ENCODE measurements around the gene PSME3IP1. TPM values are rescaled to one million over a fixed set of nuclear protein-coding genes. Genes with fewer than 3 reads are reported as not detected.

Gene PSME3IP1
- total and polyA plus RNA-seq, 9 donors: 38.0 to 147 (median 59.3) TPM

DNA sequence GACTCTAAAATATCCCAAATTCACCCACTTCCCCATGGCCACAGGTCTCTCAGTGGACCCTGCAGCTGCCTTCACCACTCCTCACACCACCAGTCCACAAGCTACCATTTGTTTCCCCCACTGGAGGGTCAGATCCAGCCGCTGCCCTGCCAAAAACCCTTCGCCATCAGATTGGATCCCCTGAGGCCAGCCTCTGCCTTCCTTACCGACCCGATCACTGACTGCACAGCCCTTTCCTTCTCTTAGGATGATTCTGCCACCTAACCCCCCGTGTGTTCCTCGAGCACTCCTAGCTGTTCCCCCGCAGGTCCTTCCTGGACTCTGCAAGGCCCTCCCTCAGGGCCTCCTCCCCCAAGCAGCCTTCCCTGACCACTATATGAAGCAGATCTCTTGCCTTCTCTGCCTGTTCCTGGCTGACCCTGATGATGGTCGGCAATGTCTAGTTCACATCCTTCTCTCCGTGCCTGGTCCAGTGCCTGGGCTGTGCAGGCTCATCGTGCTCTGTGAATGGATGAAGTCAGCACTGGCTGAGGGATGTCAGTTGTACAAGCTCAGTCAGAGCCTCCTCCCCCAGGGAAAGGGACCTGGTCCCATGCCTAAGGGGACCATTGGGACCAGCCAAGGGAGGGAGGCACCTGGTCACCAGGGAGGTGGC, 47.4 kb downstream of the PSME3IP1 start:
- TF ChIP-seq CTCF (IDR thresholded peaks at IDR 0.05): no peak
- Histone ChIP-seq H3K27ac (no peak overlapping the region), H3K36me3 (no peaks in the 10 kb centered on the region), H3K4me1 (ENCODE audit: insufficient read depth) (no peaks in the 10 kb centered on the region), H3K27me3 (no peaks in the 10 kb centered on the region), H3K4me3 (no peak overlapping the region), H3K9me3 (no peaks in the 10 kb centered on the region)
- WGBS, 3 donors: 82 to 88% (median 85%) methylated on average over 10 of the region's 10 CpGs
- intact Hi-C loops (cut with DNase I): no loop called here
- peak in 1 of 5 donors; percentile 17 for DNase-seq

GRCh38 chr16:57137566-57138273, 48.1 kb downstream of the PSME3IP1 start:
- WGBS, 3 donors: 65 to 78% (median 72%) methylated on average over 10 of the region's 10 CpGs
- H3K4me3 ChIP-seq: no peak overlapping the region
- H3K27me3 ChIP-seq: no peaks in the 10 kb centered on the region
- no peak for TF ChIP-seq POLR2A (IDR thresholded peaks at IDR 0.05)
- no peak for TF ChIP-seq CTCF (IDR thresholded peaks at IDR 0.05)
- TF ChIP-seq EP300 (IDR thresholded peaks at IDR 0.05): no peak
- H3K27ac ChIP-seq: no peak overlapping the region
- no peaks in the 10 kb centered on the region for H3K9me3 ChIP-seq
- intact Hi-C loops (cut with DNase I): no loop called here
- no peak for DNase-seq
- no peaks in the 10 kb centered on the region for H3K36me3 ChIP-seq
- H3K4me1 ChIP-seq (ENCODE audit: insufficient read depth): no peaks in the 10 kb centered on the region

DNA sequence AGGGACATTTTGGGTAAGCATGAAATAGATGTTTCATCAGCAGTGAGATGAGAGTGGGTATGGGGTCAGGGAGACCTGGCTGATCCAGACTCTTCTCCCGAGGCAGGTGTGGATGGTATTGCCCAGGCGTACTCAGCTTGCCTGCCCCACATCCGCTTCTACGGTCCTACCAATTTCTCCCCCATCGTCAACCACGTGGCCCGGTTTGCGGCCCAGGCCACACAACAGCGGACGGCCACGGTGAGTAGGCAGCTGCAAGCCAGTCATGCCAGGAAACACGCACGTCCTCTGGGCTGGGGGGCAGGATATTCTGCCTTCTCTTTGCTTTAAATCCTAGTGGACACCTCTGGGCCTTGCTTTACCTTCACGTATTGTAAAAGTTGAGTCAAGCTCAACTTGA, 48.8 kb downstream of the PSME3IP1 start:
- H3K27ac ChIP-seq: no peak overlapping the region
- H3K4me1 ChIP-seq (ENCODE audit: insufficient read depth): no peaks in the 10 kb centered on the region
- no peak overlapping the region for H3K4me3 ChIP-seq
- no peaks in the 10 kb centered on the region for H3K27me3 ChIP-seq
- no peak for TF ChIP-seq CTCF (IDR thresholded peaks at IDR 0.05)
- no peaks in the 10 kb centered on the region for H3K36me3 ChIP-seq
- WGBS, 3 donors: 81 to 86% (median 81%) methylated on average over 14 of the region's 14 CpGs
- no peaks in the 10 kb centered on the region for H3K9me3 ChIP-seq
- DNase-seq: no peak
- intact Hi-C loops (cut with DNase I): no loop called here

DNA sequence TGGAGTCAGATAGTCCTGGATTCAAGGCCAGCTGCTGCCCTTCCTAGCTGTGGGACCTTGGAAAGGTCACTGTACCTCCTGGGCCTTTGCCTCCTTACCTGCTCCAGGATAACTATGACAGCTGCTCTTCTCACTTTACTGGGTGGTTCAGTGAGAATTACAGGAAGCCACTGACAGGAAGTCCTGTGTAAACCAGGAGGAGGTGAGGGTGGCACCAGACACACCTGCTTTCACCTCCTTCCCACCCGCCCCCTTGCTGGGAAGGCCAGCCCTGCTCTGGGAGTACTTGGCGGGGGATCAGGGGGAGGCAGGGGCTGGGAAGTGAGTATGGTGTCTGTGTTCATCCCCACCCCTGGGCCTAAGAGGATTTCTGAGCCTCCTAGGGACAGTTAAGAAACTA, 50.9 kb downstream of the PSME3IP1 start:
- no peak overlapping the region for H3K27ac ChIP-seq
- no peaks in the 10 kb centered on the region for H3K36me3 ChIP-seq
- intact Hi-C loops (cut with DNase I): no loop called here
- H3K9me3 ChIP-seq: no peaks in the 10 kb centered on the region
- no peaks in the 10 kb centered on the region for H3K27me3 ChIP-seq
- DNase-seq: no peak
- no peaks in the 10 kb centered on the region for H3K4me1 ChIP-seq (ENCODE audit: insufficient read depth)
- WGBS, 3 donors: 89 to 97% (median 93%) methylated on average over 2 of the region's 2 CpGs
- H3K4me3 ChIP-seq: no peak overlapping the region
- no peak for TF ChIP-seq POLR2A (IDR thresholded peaks at IDR 0.05)
- TF ChIP-seq CTCF (IDR thresholded peaks at IDR 0.05): no peak
- TF ChIP-seq EP300 (IDR thresholded peaks at IDR 0.05): no peak
